Pulmonary artery endothelial cell (primary cell): ENCODE data around the gene CERS4. TPM values are rescaled to one million over a fixed set of nuclear protein-coding genes. Genes with fewer than 3 reads are reported as not detected.
"Not testable (repeated sequence)": the region's sequence is repeated elsewhere in the genome, so short reads cannot be mapped to it uniquely, and the experiment has no call there.

Experiments used
- DNase-seq: peaks from one replicate; pipeline ENCODE4 v3.0.0-alpha.2; 2011; ENCODE audit warnings: low read depth, low spot score
- total RNA-seq: library from RNA; depleted of rRNA; stranded (reverse); fragments of >200 nt; gene quantifications from 2 replicates; pipeline ENCODE4 v1.2.3, GENCODE V29; 2014

Gene CERS4
- total RNA-seq, 1 donor from 2014 or later: 1.3 TPM

- DNase-seq: no peak
Observed at GRCh38 chr19:8209462-8210378, 550 bp downstream of the CERS4 start.

- no peak for DNase-seq
Observed at GRCh38 chr19:8210421-8211101, 1.4 kb downstream of the CERS4 start.

GRCh38 chr19:8212212-8212611 lies 3.0 kb downstream of the CERS4 start:
- DNase-seq: no peak

GRCh38 chr19:8212916-8213315 lies 3.7 kb downstream of the CERS4 start:
- no peak for DNase-seq

GRCh38 chr19:8213827-8214672 lies 4.9 kb downstream of the CERS4 start:
- no peak for DNase-seq

- no peak for DNase-seq
Observed at GRCh38 chr19:8214802-8215201, 5.6 kb downstream of the CERS4 start.

DNA sequence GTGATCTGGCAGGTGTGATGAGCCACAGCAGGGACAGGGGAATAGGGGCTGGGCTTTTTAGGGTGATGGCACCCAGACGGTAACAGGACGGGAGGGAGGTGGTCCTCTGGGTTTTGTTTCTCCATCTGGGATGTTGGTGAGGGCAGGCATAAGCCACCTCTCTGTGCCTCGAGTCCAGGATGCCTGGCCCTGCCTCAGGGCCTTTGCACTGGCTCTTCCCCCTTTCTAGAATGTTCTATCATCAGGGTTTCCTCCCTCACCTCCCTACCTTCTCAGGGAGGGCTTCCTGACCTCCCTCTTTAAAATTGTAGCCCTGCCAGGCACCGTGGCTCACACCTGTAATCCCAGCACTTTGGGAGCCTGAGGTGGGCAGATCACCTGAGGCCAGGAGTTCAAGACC lies 6.6 kb downstream of the CERS4 start:
- DNase-seq: no peak

DNA sequence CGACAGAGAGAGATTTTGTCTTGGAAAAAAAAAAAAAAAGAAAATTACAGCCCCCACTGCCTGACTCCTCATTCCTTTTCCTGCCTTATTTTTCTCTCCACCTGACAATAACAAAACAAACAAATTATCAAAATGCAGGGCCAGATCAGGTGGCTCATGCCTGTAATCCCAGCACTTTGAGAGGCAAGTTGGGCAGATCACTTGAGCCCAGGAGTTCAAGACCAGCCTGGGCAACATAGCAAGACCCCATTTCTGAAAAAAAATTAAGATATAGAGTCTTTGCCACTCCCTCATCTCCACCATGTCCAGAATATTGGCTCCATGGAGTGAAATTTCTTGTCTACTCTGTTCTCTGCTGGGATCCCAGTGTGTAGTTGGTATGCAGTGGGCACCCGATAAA lies 7.2 kb downstream of the CERS4 start:
- DNase-seq: no peak

GRCh38 chr19:8218127-8218526 lies 9.0 kb downstream of the CERS4 start:
- DNase-seq: not testable (repeated sequence)

DNA sequence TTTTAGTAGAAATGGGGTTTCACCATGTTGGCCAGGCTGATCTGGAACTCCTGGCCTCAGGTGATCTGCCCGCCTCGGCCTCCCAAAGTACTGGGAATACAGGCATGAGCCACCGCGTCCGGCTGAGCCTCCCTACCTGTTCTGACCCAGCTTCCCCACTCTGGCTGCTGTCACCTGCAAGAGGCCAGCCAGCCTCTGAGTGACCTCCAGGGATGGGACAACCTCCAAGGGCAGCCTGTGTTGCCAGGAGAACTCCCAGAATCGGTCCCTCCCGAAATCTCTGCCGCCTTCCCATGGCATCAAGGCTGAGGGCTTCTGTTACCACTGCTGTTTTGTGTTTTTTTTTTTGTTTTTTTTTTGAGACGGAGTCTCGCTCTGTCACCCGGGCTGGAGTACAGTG lies 11.3 kb downstream of the CERS4 start:
- no peak for DNase-seq

DNA sequence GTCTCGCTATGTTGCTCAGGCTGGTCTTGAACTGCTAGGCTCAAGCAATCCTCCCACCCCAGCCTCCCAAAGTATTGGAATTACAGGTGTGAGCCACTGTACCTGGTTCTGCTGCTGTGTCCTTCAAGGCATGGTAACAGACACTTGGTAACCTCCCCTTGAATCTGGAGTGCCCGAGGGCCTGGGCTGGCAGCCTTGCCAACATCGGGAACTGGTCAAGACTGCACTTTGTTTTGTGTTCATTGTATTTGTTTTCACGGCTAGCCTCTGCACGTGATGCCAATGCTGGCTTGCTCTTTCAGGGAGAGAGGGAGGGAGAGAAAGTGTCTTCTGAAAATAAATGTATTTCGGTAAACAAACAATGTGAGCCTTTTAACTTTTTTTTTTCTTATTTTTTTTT lies 12.0 kb downstream of the CERS4 start:
- no peak for DNase-seq

DNA sequence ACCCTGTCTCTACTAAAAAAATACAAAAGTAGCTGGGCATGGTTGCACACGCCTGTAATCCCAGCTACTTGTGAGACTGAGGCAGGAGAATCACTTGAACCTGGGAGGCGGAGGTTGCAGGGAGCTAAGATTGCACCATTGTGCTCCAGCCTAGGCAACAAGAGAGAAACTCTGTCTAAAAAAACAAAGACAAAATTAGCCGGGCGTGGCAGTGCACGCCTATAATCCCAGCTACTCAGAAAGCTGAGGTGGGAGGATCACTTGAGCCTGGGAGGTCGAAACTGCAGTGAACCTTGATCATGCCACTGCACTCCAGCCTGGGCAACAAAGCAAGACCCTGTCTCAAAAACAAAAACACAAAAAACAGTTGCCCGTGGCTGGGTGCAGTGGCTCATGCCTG lies 14.3 kb downstream of the CERS4 start:
- DNase-seq: not testable (repeated sequence)

DNA sequence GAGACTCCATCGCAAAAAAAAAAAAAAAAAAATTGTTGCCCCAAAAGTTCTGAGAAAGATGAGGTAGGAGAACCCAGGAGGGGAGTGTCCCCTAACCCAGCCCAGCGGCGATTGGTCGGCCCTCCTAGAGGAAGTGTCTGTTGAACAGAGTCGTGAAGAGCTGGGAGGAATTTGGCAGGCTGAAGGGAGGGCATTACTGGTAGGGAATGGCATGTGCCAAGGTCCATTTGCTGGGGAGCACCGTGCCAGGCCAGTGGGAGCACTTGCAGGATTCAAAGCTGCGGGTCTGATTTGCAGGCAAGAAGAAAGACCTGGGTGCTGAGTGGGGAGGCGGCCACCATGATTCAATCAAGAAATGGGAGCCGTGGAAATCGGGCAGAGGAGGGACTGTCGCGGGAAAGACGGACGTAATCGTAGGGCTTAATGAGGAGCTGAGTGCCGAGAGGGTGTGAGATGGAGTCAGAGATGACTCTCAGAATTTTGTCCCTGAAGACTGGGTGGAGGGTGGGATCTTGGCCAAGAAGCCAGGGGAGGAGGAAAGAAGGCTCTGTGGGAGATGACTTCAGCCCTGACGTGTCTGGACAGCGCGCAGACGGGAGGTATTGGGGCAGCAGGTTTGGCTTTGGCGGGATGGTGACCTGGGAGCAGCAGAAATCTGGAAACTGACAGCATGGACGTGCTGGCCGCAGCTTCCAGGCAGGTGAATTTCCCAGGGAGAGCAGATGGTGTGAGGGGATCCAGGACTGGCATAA lies 15.4 kb downstream of the CERS4 start:
- DNase-seq: no peak

DNA sequence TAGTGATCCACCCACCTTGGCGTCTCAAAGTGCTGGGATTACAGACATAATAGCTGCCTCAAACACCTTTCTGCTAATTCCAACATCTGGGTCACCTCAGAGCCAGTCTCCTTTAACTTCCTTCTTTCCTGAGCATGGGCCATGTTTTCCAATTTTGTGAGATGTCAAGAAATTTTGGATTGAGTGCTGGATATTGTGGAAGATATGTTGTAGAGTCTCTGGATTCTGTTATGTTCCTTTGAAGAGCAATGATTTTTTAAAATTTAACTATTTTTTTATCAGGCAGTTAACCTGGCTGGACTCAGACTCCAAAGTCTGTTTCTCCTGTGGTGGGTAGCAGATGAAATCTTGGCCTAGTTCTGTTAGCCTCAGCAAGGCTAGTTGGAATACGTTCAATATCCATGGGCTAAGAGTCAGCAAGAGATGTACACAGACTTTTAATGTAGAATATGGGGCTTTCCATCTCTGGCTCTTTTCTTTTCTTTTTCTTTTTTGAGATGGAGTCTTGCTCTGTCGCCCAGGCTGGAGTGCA lies 22.0 kb downstream of the CERS4 start:
- no peak for DNase-seq

- no peak for DNase-seq
Observed at GRCh38 chr19:8233370-8233769, 24.2 kb downstream of the CERS4 start.

DNA sequence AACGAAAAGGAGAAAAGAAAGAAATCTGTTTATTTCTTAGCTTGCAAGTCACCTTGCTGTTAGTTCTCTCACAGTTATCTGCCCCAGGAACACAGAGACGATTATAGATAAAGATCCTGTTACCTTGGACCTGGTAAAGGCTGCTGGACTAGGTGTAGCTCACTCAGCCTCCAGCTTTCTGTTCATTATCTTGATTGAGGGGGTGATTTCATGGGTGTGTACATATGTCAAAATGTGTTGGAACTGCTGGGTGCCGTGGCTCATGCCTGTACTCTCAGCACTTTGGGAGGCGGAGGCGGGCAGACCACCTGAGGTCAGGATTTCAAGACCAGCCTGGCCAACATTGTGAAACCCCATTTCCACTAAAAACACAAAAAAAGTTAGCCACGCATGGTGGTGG lies 27.9 kb downstream of the CERS4 start:
- no peak for DNase-seq

DNA sequence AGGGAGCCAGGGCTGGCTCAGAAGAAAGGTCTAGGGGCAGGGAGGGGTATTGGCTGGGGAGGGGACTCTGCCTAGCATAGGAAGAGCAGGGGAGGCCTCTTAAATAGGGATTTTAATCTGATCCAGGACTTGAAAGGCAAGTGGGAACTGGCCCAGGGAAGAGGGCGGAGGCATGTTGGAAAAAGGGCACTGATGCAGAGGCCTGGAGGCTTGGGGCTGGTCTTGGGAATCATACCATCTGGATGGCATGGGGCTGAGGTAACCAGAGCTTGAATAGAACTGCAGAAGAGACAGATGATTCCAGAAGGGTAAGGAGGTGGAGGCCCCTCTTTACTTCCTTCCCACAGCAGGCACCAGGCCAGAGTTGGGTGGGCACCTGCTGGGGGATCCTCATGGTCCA lies 29.1 kb downstream of the CERS4 start:
- no peak for DNase-seq

GRCh38 chr19:8239528-8240273 lies 30.5 kb downstream of the CERS4 start:
- DNase-seq: no peak

DNA sequence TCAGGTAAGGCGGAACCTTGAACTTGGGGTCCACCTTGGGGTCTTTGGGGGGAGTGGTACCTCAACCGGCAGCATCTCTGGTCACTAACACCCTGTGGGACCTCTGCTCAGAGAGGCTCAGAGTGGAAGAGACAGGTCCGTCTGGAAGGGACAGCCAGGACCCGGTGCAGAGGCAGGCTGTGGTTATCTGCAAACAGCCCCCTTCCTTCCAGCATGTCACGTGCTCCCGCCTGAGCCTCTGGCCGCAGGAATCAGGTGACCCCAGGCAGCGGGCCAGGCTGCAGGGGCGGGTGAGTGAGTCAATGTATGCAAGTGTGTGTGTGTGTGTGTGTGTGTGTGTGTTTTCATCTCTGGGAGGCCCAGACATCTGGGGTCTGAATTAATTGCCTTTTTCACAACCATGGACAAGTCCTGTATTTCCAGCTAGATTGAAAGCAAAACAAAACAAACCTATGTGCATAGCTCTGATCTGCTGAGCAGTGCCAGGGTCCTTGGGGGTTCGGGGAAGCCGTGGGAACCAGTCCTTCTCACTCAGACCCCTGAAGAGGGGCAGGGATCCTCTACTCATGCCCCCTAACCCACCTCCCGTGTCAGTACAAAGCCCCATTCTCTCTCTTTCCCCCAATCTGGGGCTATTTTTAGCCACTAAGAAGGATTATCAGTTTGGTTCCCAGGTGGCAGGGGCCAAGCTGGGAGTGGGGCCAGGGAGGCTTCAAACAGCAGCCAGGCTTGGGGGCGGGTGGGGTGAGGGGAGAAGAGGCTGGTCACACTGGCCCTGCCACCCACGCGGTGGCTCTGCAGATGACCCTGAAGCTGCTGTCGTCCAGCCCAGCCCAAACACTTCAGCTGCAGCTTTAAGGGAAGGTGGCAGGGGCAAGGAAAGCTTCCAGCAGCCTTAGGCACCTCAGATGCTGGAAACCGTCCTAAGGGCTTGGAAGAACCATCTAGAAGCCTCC lies 31.4 kb downstream of the CERS4 start:
- DNase-seq: peak; percentile 82
